ENCODE data around the gene ZCCHC10. TPM values are rescaled to one million over a fixed set of nuclear protein-coding genes. Genes with fewer than 3 reads are reported as not detected.
A peak's percentile ranks its signal among the peaks of the same experiment; 100 is the strongest.

Gene ZCCHC10
- total and polyA plus RNA-seq, 9 of the 15 experiments (the other 6 are each of a cell fraction or from before 2014, with no cell fraction given), result 11.9 to 146 (median 51.8) TPM

GRCh38 chr5:133051542-133052316 is 25.4 kb upstream of the ZCCHC10 start, which contains the start of gene HSPA4 (continued):
- TF ChIP-seq ZHX1 (conservative IDR thresholded peaks at IDR 0.05; ENCODE audit: low read length), result peak; percentile 91
- TF ChIP-seq ZNF407 (IDR thresholded peaks at IDR 0.05; ENCODE audit: low read depth), result no peak
- TF ChIP-seq ZNF277 (CRISPR knock-in tag; IDR thresholded peaks at IDR 0.05; ENCODE audit: borderline replicate concordance), result no peak
- 0 out of 2 replicates have a peak, but pooled peaks have one; percentile 31 for TF ChIP-seq ETS1 (conservative IDR thresholded peaks at IDR 0.05; ENCODE audit: control insufficient read depth, low read depth, low read length)
- no peak for TF ChIP-seq FOXP4 (CRISPR knock-in tag; IDR thresholded peaks at IDR 0.05; ENCODE audit: borderline replicate concordance)
- TF ChIP-seq TAF15 (IDR thresholded peaks at IDR 0.05; ENCODE audit: low read depth, low read length), result no peak
- no peak for TF ChIP-seq NR3C1 (CRISPR knock-in tag; IDR thresholded peaks at IDR 0.05)
- TF ChIP-seq MLX (CRISPR knock-in tag; conservative IDR thresholded peaks at IDR 0.05), result no peak
